SJCRH30 (cell line): Measurements from ENCODE around the gene PGM5. TPM values are rescaled to one million over a fixed set of nuclear protein-coding genes. Genes with fewer than 3 reads are reported as not detected.

Experiments
- DNase-seq, 2 experiments: peaks; one replicate each; pipeline ENCODE4 v3.0.0-alpha.2; 2015 to 2020
- H3K27ac ChIP-seq: fragments of 250-450 bp; sonication (Bioruptor Pico); 2 replicates; pipeline ENCODE4 v1.5.1; 2020; ENCODE audit warnings: mild to moderate bottlenecking, moderate library complexity
- H3K27me3 ChIP-seq: fragments of 250-450 bp; sonication (Bioruptor Pico); 2 replicates; pipeline ENCODE4 v1.5.1; 2020; ENCODE audit warnings: mild to moderate bottlenecking, moderate library complexity
- H3K36me3 ChIP-seq: fragments of 250-450 bp; sonication (Bioruptor Pico); 2 replicates; pipeline ENCODE4 v1.5.1; 2020; ENCODE audit warnings: mild to moderate bottlenecking, moderate library complexity
- H3K4me1 ChIP-seq: fragments of 250-450 bp; sonication (Bioruptor Pico); 2 replicates; pipeline ENCODE4 v1.5.1; 2020; ENCODE audit warnings: mild to moderate bottlenecking, moderate library complexity
- H3K4me3 ChIP-seq: fragments of 250-450 bp; sonication (Bioruptor Pico); 2 replicates; pipeline ENCODE4 v1.5.1; 2020; ENCODE audit warnings: mild to moderate bottlenecking, moderate library complexity
- H3K9me3 ChIP-seq: fragments of 250-450 bp; sonication (Bioruptor Pico); replicated peaks from 2 replicates; pipeline ENCODE4 v1.5.1; 2020; ENCODE audit warnings: mild to moderate bottlenecking, moderate library complexity
- total RNA-seq: library from RNA; depleted of rRNA; stranded (reverse); fragments of >200 nt; shearing (Covaris generic); gene quantifications from 2 replicates; pipeline ENCODE4 v1.2.3, GENCODE V29; 2014

PGM5 gene
- total RNA-seq, 1 experiment from 2014 or later, result 119 TPM

GRCh38 chr9:68507806-68508145, 151.4 kb downstream of the PGM5 start:
- Histone ChIP-seq H3K9me3 (no peaks in the 10 kb centered on the region), H3K27ac (peak overlapping the region; percentile 58), H3K27me3 (no peaks in the 10 kb centered on the region), H3K4me1 (peaks cover 20% of the 10 kb centered on the region), H3K36me3 (peaks cover 14% of the 10 kb centered on the region), H3K4me3 (no peak overlapping the region)
- DNase-seq, result no peak

GRCh38 chr9:68508547-68508946, 152.1 kb downstream of the PGM5 start:
- Histone ChIP-seq H3K4me1 (peaks cover 20% of the 10 kb centered on the region), H3K27me3 (no peaks in the 10 kb centered on the region), H3K4me3 (no peak overlapping the region), H3K27ac (no peak overlapping the region), H3K36me3 (peaks cover 19% of the 10 kb centered on the region), H3K9me3 (no peaks in the 10 kb centered on the region)
- DNase-seq, result no peak

DNA sequence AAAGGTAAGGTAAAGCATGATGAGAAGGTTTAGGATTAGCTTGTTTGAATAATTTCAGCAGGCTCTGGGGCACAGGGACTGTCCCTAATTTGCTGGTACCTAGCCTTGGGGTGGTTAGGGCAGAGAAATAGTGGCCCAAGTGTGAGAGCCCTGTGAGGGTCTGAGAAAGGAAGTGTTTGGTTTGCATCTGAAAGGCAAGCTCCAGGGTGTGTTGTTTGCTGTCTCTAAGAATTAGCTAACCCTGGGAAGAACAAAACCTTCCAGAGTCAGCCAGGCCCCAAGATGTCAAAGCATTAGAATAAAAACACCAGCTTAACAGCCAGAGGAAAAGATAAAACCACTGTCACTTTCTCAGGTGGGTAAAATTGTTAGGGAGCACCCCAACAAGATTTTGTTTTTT, 153.3 kb downstream of the PGM5 start:
- no peaks in the 10 kb centered on the region for H3K9me3 ChIP-seq
- peaks cover 20% of the 10 kb centered on the region for H3K4me1 ChIP-seq
- no peak overlapping the region for H3K4me3 ChIP-seq
- H3K36me3 ChIP-seq, result peaks cover 21% of the 10 kb centered on the region
- no peaks in the 10 kb centered on the region for H3K27me3 ChIP-seq
- no peak overlapping the region for H3K27ac ChIP-seq
- no peak for DNase-seq

GRCh38 chr9:68513385-68513784, 157.0 kb downstream of the PGM5 start:
- Histone ChIP-seq H3K9me3 (no peaks in the 10 kb centered on the region; the same call in 1 of the 2 replicates), H3K27me3 (no peaks in the 10 kb centered on the region), H3K4me3 (no peak overlapping the region), H3K4me1 (no peaks in the 10 kb centered on the region), H3K27ac (no peak overlapping the region), H3K36me3 (peaks cover 41% of the 10 kb centered on the region)
- DNase-seq, result no peak

GRCh38 chr9:68513981-68514380, 157.6 kb downstream of the PGM5 start:
- Histone ChIP-seq H3K36me3 (peaks cover 47% of the 10 kb centered on the region), H3K27me3 (no peaks in the 10 kb centered on the region)

DNA sequence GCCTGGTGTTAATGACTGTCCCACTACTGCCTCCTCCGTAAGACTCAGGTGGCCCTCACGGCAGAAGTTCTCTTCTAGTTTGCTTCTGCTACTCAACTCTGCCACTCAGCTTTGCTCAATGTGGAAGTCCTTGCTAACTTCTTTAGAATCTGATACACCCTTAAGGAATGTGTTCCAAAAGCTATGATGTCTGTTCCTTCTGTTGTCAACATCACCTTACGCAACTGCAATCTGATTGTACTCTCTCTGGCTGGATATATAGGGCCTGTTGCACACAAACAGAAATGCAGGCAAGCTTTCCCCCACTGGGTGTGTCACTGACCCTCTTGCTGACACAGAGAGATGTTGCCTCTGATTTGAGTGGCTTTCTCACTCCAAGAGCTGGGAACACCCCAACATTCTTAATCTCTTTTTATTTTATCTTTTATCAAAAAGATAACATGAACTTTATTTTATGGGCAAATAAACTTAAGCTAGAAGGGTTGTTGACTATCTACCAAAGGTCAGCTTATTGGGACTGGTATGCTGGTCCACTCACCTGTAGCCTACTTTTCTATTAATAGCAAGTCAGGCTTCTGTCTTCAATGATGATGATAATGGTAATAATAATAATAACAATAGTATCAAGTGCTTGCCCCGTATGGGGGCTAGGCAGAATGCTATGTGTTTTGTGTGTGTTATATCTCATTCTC, 159.1 kb downstream of the PGM5 start:
- Histone ChIP-seq H3K27ac (no peak overlapping the region), H3K9me3 (no peaks in the 10 kb centered on the region; the same call in 1 of the 2 replicates), H3K4me3 (no peak overlapping the region), H3K36me3 (peaks cover 39% of the 10 kb centered on the region), H3K27me3 (no peaks in the 10 kb centered on the region), H3K4me1 (no peaks in the 10 kb centered on the region)
- no peak for DNase-seq

More at GRCh38 chr9:68513981-68514380, 157.6 kb downstream of the PGM5 start:
- Histone ChIP-seq H3K4me3 (no peak overlapping the region), H3K9me3 (no peaks in the 10 kb centered on the region; the same call in 1 of the 2 replicates), H3K4me1 (no peaks in the 10 kb centered on the region), H3K27ac (no peak overlapping the region)
- no peak for DNase-seq

DNA sequence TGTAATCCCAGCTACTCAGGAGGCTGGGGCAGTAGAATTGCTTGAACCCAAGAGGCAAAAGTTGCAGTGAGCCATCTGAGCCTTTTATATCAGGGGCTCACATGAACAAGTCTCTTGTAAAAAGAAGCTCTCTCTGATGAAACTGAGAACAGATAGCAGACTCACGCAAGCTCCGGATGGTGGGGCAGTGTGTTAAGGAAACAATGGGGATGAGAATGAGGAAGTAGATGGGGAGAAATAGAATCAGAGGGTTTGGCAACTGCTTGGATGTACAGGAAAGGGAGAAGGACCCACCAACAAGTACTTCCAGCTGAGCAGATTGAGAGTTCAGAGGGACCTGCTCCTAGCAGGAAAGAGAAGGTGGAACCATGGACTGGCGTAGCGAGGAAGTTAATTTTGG, 165.7 kb downstream of the PGM5 start:
- Histone ChIP-seq H3K27me3 (no peaks in the 10 kb centered on the region), H3K4me1 (no peaks in the 10 kb centered on the region), H3K36me3 (peaks cover 30% of the 10 kb centered on the region), H3K4me3 (no peak overlapping the region), H3K9me3 (no peaks in the 10 kb centered on the region), H3K27ac (no peak overlapping the region)
- no peak for DNase-seq

GRCh38 chr9:68522954-68523353, 166.5 kb downstream of the PGM5 start:
- no peak for DNase-seq
- Histone ChIP-seq H3K4me1 (no peaks in the 10 kb centered on the region), H3K36me3 (peaks cover 23% of the 10 kb centered on the region), H3K27me3 (no peaks in the 10 kb centered on the region), H3K4me3 (no peak overlapping the region), H3K9me3 (no peaks in the 10 kb centered on the region), H3K27ac (no peak overlapping the region)

DNA sequence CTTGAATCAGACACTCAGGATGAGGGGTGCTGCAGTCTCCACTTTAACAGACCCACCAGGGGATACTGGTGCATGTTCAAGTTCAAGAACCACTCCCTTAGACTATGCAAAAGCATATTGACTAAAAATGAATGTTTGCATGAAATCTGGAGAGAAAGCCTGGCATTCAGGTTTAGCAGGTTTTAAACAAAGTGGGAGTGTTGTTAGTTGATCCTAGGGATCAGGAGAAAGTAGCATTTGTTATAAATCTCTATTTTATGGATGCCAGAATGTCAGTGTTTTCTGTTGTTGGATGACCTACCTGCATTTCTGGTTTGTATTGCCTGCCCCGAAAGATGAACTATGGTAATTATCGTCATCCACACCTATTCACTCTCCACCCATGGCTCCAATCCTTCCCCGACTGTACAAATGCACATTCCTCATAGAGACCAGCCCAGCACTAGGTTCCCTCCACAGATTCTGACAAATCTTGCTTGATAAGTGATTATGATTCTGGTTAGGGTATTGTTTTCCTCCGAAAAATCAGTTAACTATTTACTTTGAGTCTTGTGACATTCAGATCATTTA, 167.0 kb downstream of the PGM5 start:
- Histone ChIP-seq H3K27ac (no peak overlapping the region), H3K27me3 (no peaks in the 10 kb centered on the region), H3K36me3 (peaks cover 22% of the 10 kb centered on the region), H3K9me3 (no peaks in the 10 kb centered on the region), H3K4me1 (no peaks in the 10 kb centered on the region), H3K4me3 (no peak overlapping the region)
- DNase-seq, result no peak

DNA sequence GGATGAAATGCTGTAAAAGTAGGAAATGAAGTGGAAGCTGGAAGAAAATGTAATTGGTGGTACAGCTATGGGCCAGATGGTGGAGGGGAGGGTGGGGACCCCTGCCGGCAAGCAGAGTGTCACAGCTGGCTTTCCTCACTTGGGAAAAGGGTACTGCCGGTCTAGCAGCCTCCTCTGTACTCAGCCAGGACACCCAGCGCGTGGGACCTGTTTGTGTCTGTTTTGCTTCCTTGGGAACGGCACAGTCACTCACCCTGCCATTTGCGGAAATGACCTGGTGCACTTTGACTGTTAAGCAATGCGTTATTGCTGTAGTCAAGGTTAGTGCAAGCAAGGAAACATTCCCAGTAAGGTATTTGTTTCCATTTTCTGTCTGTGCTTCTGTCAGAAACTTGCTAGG, 174.2 kb downstream of the PGM5 start:
- Histone ChIP-seq H3K27me3 (no peaks in the 10 kb centered on the region), H3K4me3 (no peak overlapping the region), H3K36me3 (peaks cover 42% of the 10 kb centered on the region), H3K27ac (no peak overlapping the region), H3K4me1 (no peaks in the 10 kb centered on the region), H3K9me3 (no peaks in the 10 kb centered on the region)
- no peak for DNase-seq

GRCh38 chr9:68532131-68532530, 175.7 kb downstream of the PGM5 start:
- no peak for DNase-seq
- no peaks in the 10 kb centered on the region for H3K27me3 ChIP-seq
- H3K36me3 ChIP-seq, result peaks cover 33% of the 10 kb centered on the region
- H3K4me1 ChIP-seq, result peaks cover 3% of the 10 kb centered on the region; the same call in 1 of the 2 replicates
- H3K9me3 ChIP-seq, result no peaks in the 10 kb centered on the region
- H3K27ac ChIP-seq, result no peak overlapping the region
- H3K4me3 ChIP-seq, result no peak overlapping the region

DNA sequence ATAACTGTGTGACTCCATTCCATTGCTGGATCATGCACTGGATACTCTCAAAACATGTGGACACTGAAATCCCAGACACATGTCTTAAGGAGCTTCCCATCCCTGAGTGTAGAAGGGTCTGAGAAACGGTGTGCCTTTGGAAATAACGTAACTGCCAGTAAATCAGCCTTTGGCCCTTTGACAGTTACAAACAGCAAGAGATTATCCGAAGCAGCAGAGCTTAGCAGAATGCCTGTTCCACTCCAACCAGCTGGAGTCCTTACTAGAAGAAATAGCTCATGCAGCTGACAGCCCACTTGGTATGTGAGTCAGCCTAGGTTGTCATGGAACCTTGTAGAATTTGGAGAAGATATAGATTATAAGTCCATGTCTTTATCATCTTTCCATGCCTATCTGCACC, 177.3 kb downstream of the PGM5 start:
- no peaks in the 10 kb centered on the region for H3K9me3 ChIP-seq
- no peaks in the 10 kb centered on the region for H3K27me3 ChIP-seq
- H3K36me3 ChIP-seq, result peaks cover 28% of the 10 kb centered on the region
- peaks cover 12% of the 10 kb centered on the region; the same call in 1 of the 2 replicates for H3K4me1 ChIP-seq
- H3K4me3 ChIP-seq, result no peak overlapping the region
- DNase-seq, result no peak
- H3K27ac ChIP-seq, result no peak overlapping the region

DNA sequence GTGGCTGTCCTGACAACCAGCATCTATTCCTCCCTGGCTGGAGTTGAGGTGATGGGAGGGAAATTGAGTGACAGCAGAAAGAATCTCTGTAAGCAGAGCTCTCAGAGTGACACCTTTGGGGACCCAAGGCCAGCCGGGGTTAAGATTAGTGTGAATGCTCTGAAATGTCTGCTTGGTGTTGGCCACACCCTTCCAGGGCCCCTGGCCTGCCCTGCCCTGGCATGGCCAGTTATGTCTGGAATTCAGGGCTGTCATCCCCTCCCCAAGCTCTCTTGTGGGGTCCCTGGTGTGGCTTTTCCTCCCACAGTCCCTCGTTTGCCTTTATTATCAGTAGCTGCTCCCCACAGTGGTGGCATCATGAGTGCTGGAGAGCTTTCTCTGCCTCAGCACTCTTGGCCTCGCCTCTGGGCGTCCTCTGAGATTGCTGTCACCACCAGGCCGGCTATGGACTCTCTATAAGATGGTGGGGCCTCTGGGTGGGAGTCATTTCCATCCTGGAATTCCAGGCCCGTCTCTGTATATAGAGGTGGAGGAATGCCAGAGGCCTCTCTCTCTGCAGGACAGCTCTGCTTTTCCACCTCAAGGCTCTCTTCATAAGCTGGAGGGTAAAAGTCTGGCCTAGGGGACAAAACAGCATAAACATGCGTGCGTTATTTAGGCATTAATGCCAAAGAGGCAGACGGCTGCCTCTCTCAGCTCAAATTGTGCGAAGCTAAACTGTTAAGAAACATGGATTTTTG, 180.6 kb downstream of the PGM5 start:
- Histone ChIP-seq H3K27me3 (no peaks in the 10 kb centered on the region), H3K9me3 (no peaks in the 10 kb centered on the region; the same call in 1 of the 2 replicates), H3K4me1 (peaks cover 35% of the 10 kb centered on the region), H3K4me3 (no peak overlapping the region), H3K36me3 (no peaks in the 10 kb centered on the region), H3K27ac (no peak overlapping the region)
- no peak for DNase-seq

- no peak for DNase-seq
- Histone ChIP-seq H3K27me3 (no peaks in the 10 kb centered on the region), H3K27ac (no peak overlapping the region), H3K9me3 (no peaks in the 10 kb centered on the region; the same call in 1 of the 2 replicates), H3K4me1 (peaks cover 37% of the 10 kb centered on the region), H3K4me3 (no peak overlapping the region), H3K36me3 (no peaks in the 10 kb centered on the region)
Measured at GRCh38 chr9:68537616-68537880, 181.1 kb downstream of the PGM5 start.

- DNase-seq, result peak in 1 of 2 experiments; percentile 40
- H3K36me3 ChIP-seq, result no peaks in the 10 kb centered on the region
- peaks cover 37% of the 10 kb centered on the region for H3K4me1 ChIP-seq
- no peaks in the 10 kb centered on the region for H3K27me3 ChIP-seq
- H3K9me3 ChIP-seq, result no peaks in the 10 kb centered on the region; the same call in 1 of the 2 replicates
- H3K27ac ChIP-seq, result peak overlapping the region; percentile 2; the same call in 1 of the 2 replicates
- no peak overlapping the region for H3K4me3 ChIP-seq
Measured at GRCh38 chr9:68538200-68538599, 181.8 kb downstream of the PGM5 start.
